ENCODE results near the gene TICAM2. TPM values are rescaled to one million over a fixed set of nuclear protein-coding genes. Genes with fewer than 3 reads are reported as not detected.
A peak's percentile ranks its signal among the peaks of the same experiment; 100 is the strongest.

The TICAM2 gene
- total and polyA plus RNA-seq, 7 experiments from 2014 or later = 0.14 to 3.7 (median 1.8) TPM

DNA sequence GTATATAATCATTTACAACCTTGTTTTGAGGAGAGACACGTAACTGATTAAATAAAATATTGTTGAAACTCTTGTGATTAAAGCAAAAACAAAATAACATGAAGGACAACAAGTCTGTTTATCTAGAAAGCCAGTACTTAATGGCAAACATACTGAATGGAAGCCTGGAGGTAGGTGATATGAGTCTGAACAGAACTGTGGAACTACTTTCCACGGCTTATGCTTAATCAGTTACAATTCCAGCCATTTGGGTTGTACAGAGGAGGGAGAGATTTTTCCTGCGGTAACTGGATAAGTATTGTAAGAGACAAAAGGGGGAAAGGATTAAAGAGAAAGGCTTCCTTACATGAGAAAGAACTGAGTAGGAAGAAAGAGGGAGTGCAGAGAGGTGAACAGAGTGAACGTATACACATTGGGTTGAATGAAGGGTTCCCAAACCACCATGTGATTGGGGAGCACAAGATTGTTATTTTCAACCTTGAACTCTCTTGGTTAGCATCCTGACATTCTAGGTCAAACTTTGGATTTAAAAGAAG, 19.2 kb upstream of the TICAM2 start:
- H3K27me3 ChIP-seq (ENCODE audit: control insufficient read depth in 2 of 2, insufficient read depth in 2 of 2, low read length in 2 of 2) = no peaks in the 10 kb centered on the region
- no peak overlapping the region for H3K4me3 ChIP-seq (ENCODE audit: low read length)
- ChIA-PET POLR2A (no interaction called here), CTCF (no interaction called here)
- no peak for DNase-seq
- peaks cover 0 to 25% (median 7%) of the 10 kb centered on the region in 5 donors for H3K36me3 Mint-ChIP-seq
- no peaks in the 10 kb centered on the region for H3K27me3 Mint-ChIP-seq
- H3K9me3 ChIP-seq (ENCODE audit: control insufficient read depth in 2 of 3, low read length in 3 of 3) = no peaks in the 10 kb centered on the region
- peaks cover 9 to 36% (median 19%) of the 10 kb centered on the region in 3 experiments for H3K36me3 ChIP-seq (ENCODE audit: control insufficient read depth in 2 of 3, insufficient read depth in 3 of 3, low read length in 3 of 3)
- H3K9me3 Mint-ChIP-seq = no peaks in the 10 kb centered on the region
- ATAC-seq = no peak
- peaks cover 11 to 39% (median 23%) of the 10 kb centered on the region in 7 donors for H3K4me1 Mint-ChIP-seq
- intact Hi-C loops (cut with micrococcal nuclease) = no loop called here
- no peak overlapping the region for H3K27ac ChIP-seq (ENCODE audit: low read depth, low read length)
- peak overlapping the region in 2 of 10 donors; percentile 3 to 36 for H3K4me3 Mint-ChIP-seq
- peaks cover 20 to 29% of the 10 kb centered on the region in 2 donors for H3K4me1 ChIP-seq (ENCODE audit: control insufficient read depth in 2 of 2, insufficient read depth in 2 of 2, low read length in 2 of 2)
- peak overlapping the region in 6 of 9 donors; percentile 10 to 65 (median 32) for H3K27ac Mint-ChIP-seq

DNA sequence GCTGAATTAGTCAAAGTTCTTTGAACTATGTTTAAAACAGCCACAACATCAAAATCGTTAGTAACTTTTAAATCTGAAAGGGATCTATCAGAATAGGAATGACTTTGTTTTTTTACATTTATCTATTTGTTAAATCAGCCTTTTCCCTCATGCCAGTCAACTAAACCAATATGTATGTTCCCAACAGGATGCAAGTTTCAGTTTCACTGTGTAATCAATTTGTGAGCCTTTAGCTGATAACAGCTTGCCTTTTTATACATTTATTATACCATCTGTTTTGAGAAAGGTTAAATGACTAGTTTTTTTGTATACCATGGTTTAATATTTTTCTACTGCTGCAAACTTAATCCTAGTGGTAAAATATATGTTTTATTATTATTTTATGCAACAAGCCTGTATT, 14.6 kb upstream of the TICAM2 start:
- H3K4me3 ChIP-seq (ENCODE audit: low read length) = no peak overlapping the region
- intact Hi-C loops (cut with micrococcal nuclease) = loop anchor here in 1 of 2 donors (1.0 kb wide), 1 partner anchor 7 kb away; no protein-coding TSS in a partner anchor
- DNase-seq (no peak), ATAC-seq (no peak)
- H3K27ac ChIP-seq (ENCODE audit: low read depth, low read length) = no peak overlapping the region
- H3K9me3 ChIP-seq (ENCODE audit: control insufficient read depth in 2 of 3, low read length in 3 of 3) = no peaks in the 10 kb centered on the region
- no peaks in the 10 kb centered on the region for H3K4me1 ChIP-seq (ENCODE audit: control insufficient read depth in 2 of 2, insufficient read depth in 2 of 2, low read length in 2 of 2)
- H3K36me3 ChIP-seq (ENCODE audit: control insufficient read depth in 2 of 3, insufficient read depth in 3 of 3, low read length in 3 of 3) = peaks cover 10 to 37% (median 19%) of the 10 kb centered on the region in 3 experiments
- H3K4me3 Mint-ChIP-seq = no peak overlapping the region
- no peaks in the 10 kb centered on the region for H3K27me3 Mint-ChIP-seq
- H3K9me3 Mint-ChIP-seq = no peaks in the 10 kb centered on the region
- H3K4me1 Mint-ChIP-seq = peaks cover 3 to 40% (median 28%) of the 10 kb centered on the region in 7 donors
- peak overlapping the region in 4 of 9 donors; percentile 3 to 29 (median 23) for H3K27ac Mint-ChIP-seq
- ChIA-PET POLR2A (interaction anchor here (3.4 kb wide), 1 partner anchor 9 kb away, joined by 13 read pairs; the partner anchor contains the start of gene TMED7), CTCF (no interaction called here)
- H3K36me3 Mint-ChIP-seq = peaks cover 0 to 43% (median 13%) of the 10 kb centered on the region in 5 donors
- no peaks in the 10 kb centered on the region for H3K27me3 ChIP-seq (ENCODE audit: control insufficient read depth in 2 of 2, insufficient read depth in 2 of 2, low read length in 2 of 2)

DNA sequence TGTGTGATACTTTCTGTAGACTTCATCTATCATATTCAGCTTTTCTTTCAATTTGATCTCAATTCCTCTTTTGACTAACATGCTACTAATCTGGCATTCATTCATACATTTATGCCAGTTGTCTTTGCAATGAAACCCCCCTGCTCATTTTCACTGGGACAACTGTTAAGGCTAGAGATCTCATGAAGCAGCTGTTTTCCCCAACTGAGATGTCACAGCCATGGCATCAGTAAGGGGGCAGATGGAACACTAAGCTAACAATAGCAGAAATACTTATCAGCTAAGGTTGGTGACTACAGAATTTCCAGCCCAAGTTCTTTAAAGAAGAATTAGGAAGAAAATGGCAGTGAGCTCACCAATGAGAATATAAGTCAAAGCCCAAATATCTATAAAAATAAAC, 14.2 kb upstream of the TICAM2 start:
- intact Hi-C loops (cut with micrococcal nuclease) = loop anchor here in 1 of 2 donors (1.0 kb wide), 1 partner anchor 8 kb away; no protein-coding TSS in a partner anchor
- Histone ChIP-seq H3K9me3 (ENCODE audit: control insufficient read depth in 2 of 3, low read length in 3 of 3) (no peaks in the 10 kb centered on the region), H3K4me3 (ENCODE audit: low read length) (no peak overlapping the region), H3K4me1 (ENCODE audit: control insufficient read depth in 2 of 2, insufficient read depth in 2 of 2, low read length in 2 of 2) (no peaks in the 10 kb centered on the region), H3K27me3 (ENCODE audit: control insufficient read depth in 2 of 2, insufficient read depth in 2 of 2, low read length in 2 of 2) (no peaks in the 10 kb centered on the region), H3K36me3 (ENCODE audit: control insufficient read depth in 2 of 3, insufficient read depth in 3 of 3, low read length in 3 of 3) (peaks cover 10 to 35% (median 19%) of the 10 kb centered on the region in 3 experiments), H3K27ac (ENCODE audit: low read depth, low read length) (no peak overlapping the region)
- Mint-ChIP-seq H3K9me3 (no peaks in the 10 kb centered on the region), H3K27ac (peak overlapping the region in 4 of 9 donors; percentile 3 to 29 (median 23)), H3K27me3 (no peaks in the 10 kb centered on the region), H3K36me3 (peaks cover 0 to 43% (median 13%) of the 10 kb centered on the region in 5 donors), H3K4me1 (peaks cover 2 to 39% (median 26%) of the 10 kb centered on the region in 7 donors), H3K4me3 (no peak overlapping the region)
- POLR2A ChIA-PET = interaction anchor here (1.1 to 3.4 kb wide), 2 partner anchors 9 to 18 kb away, joined by 3 to 13 read pairs; partner anchors contain the start of gene TMED7
- ATAC-seq = no peak
- CTCF ChIA-PET = interaction anchor here (0.6 kb wide), 1 partner anchor 20 kb away, joined by 3 read pairs; no protein-coding TSS in a partner anchor
- no peak for DNase-seq

DNA sequence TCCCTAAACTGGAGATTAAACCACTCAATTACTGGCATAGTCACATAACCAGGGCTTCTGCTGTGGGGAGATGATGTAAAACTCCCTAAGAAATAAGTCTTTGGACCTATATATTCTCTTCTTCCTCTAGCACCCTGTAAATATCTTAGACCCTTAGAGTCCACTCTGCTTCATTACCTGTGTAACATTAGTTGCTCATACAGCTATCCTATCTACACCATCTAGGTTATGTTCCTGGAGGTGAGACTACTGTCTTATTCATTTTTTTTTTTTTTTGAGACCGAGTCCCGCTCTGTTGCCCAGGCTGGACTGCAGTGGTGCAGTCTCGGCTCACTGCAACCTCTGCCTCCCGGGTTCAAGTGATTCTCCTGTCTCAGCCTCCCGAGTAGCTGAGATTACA, 9.6 kb upstream of the TICAM2 start:
- H3K36me3 Mint-ChIP-seq = peaks cover 0 to 25% (median 9%) of the 10 kb centered on the region in 5 donors
- peak overlapping the region in 4 of 9 donors; percentile 1 to 79 (median 38) for H3K27ac Mint-ChIP-seq
- ChIA-PET CTCF (interaction anchor here (0.6 kb wide), 1 partner anchor 9 kb away, joined by 3 read pairs; the partner anchor contains the start of gene TICAM2), POLR2A (interaction anchor here (0.9 to 1.1 kb wide), 2 partner anchors 11 to 13 kb away, joined by 3 read pairs; no protein-coding TSS in a partner anchor)
- Histone ChIP-seq H3K27ac (ENCODE audit: low read depth, low read length) (no peak overlapping the region), H3K27me3 (ENCODE audit: control insufficient read depth in 2 of 2, insufficient read depth in 2 of 2, low read length in 2 of 2) (no peaks in the 10 kb centered on the region), H3K4me3 (ENCODE audit: low read length) (no peak overlapping the region), H3K4me1 (ENCODE audit: control insufficient read depth in 2 of 2, insufficient read depth in 2 of 2, low read length in 2 of 2) (no peaks in the 10 kb centered on the region), H3K36me3 (ENCODE audit: control insufficient read depth in 2 of 3, insufficient read depth in 3 of 3, low read length in 3 of 3) (peaks cover 0 to 5% (median 3%) of the 10 kb centered on the region in 3 experiments), H3K9me3 (ENCODE audit: control insufficient read depth in 2 of 3, low read length in 3 of 3) (no peaks in the 10 kb centered on the region)
- DNase-seq = no peak
- intact Hi-C loops (cut with micrococcal nuclease) = no loop called here
- no peak overlapping the region for H3K4me3 Mint-ChIP-seq
- no peak for ATAC-seq
- H3K27me3 Mint-ChIP-seq = no peaks in the 10 kb centered on the region
- peaks cover 1 to 48% (median 28%) of the 10 kb centered on the region in 7 donors for H3K4me1 Mint-ChIP-seq
- H3K9me3 Mint-ChIP-seq = no peaks in the 10 kb centered on the region

DNA sequence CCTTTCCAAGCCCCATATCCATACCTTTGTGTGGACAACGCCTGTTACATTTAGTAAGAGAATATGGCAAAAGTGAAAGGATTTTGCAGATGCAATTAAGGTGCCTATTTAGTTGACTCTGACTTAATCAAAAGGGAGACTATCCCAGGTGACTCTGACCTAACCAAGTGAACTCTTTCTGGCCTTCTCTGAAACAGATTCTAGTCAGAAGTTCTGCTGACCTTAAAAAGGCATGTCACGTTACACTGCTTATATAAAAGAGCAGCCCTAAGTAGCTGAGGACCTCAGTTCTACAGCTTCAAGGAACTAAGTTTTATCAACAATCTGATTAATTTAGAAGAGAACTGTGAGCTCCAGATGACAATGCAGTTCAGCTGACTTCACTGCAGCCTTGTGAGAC, 5.7 kb upstream of the TICAM2 start:
- no peak overlapping the region for H3K27ac ChIP-seq (ENCODE audit: low read depth, low read length)
- peaks cover 0 to 23% (median 0%) of the 10 kb centered on the region in 5 donors for H3K36me3 Mint-ChIP-seq
- POLR2A ChIA-PET = interaction anchor here (1.5 kb wide), 1 partner anchor 233 kb away, joined by 5 read pairs; the partner anchor contains the start of genes AP3S1 and ATG12

DNA sequence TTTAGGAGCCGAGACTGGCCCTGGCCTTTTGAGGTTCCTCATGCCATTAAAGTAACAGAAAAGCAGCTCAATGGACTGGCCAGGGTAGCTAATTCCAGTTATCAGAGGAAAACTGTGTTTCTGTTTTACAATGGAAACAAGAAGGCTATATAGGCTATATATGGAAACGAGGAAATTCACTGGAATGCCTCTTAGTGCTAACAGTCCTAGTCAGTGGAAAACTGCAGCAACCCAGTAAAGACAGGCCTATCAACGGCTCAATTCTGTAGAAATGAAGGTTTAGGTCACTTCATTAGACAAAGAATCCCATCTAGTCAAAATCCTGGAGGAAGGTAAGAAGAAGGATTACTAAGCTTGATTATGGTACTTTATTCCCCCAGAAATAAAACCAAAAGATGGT, 3.2 kb upstream of the TICAM2 start:
- H3K4me1 ChIP-seq (ENCODE audit: control insufficient read depth in 2 of 2, insufficient read depth in 2 of 2, low read length in 2 of 2) = no peaks in the 10 kb centered on the region
- no peak overlapping the region for H3K4me3 ChIP-seq (ENCODE audit: low read length)
- DNase-seq (no peak), ATAC-seq (no peak)
- intact Hi-C loops (cut with micrococcal nuclease) = no loop called here
- no peak overlapping the region for H3K27ac ChIP-seq (ENCODE audit: low read depth, low read length)
- H3K4me3 Mint-ChIP-seq = no peak overlapping the region
- H3K9me3 Mint-ChIP-seq = no peaks in the 10 kb centered on the region
- H3K9me3 ChIP-seq (ENCODE audit: control insufficient read depth in 2 of 3, low read length in 3 of 3) = no peaks in the 10 kb centered on the region
- no peaks in the 10 kb centered on the region for H3K27me3 Mint-ChIP-seq
- POLR2A ChIA-PET = no interaction called here
- H3K27ac Mint-ChIP-seq = peak overlapping the region in 3 of 9 donors; percentile 9 to 42 (median 18)
- H3K27me3 ChIP-seq (ENCODE audit: control insufficient read depth in 2 of 2, insufficient read depth in 2 of 2, low read length in 2 of 2) = no peaks in the 10 kb centered on the region
- H3K4me1 Mint-ChIP-seq = peaks cover 9 to 43% (median 34%) of the 10 kb centered on the region in 7 donors
- no peaks in the 10 kb centered on the region for H3K36me3 ChIP-seq (ENCODE audit: control insufficient read depth in 2 of 3, insufficient read depth in 3 of 3, low read length in 3 of 3)
- CTCF ChIA-PET = interaction anchor here (0.9 kb wide), 1 partner anchor 227 kb away, joined by 3 read pairs; no protein-coding TSS in a partner anchor
- H3K36me3 Mint-ChIP-seq = peaks cover 0 to 24% (median 0%) of the 10 kb centered on the region in 5 donors

More for the DNA sequence above, 5.7 kb upstream of the TICAM2 start:
- no peaks in the 10 kb centered on the region for H3K9me3 Mint-ChIP-seq
- no peaks in the 10 kb centered on the region for H3K27me3 ChIP-seq (ENCODE audit: control insufficient read depth in 2 of 2, insufficient read depth in 2 of 2, low read length in 2 of 2)
- no peaks in the 10 kb centered on the region for H3K9me3 ChIP-seq (ENCODE audit: control insufficient read depth in 2 of 3, low read length in 3 of 3)
- H3K4me3 ChIP-seq (ENCODE audit: low read length) = no peak overlapping the region
- peaks cover 8 to 46% (median 27%) of the 10 kb centered on the region in 7 donors for H3K4me1 Mint-ChIP-seq
- intact Hi-C loops (cut with micrococcal nuclease) = no loop called here
- CTCF ChIA-PET = interaction anchor here (1.0 kb wide), 1 partner anchor 16 kb away, joined by 3 read pairs; no protein-coding TSS in a partner anchor
- H3K36me3 ChIP-seq (ENCODE audit: control insufficient read depth in 2 of 3, insufficient read depth in 3 of 3, low read length in 3 of 3) = no peaks in the 10 kb centered on the region
- ATAC-seq = no peak
- H3K4me1 ChIP-seq (ENCODE audit: control insufficient read depth in 2 of 2, insufficient read depth in 2 of 2, low read length in 2 of 2) = no peaks in the 10 kb centered on the region
- H3K27ac Mint-ChIP-seq = peak overlapping the region in 5 of 9 donors; percentile 5 to 59 (median 12)
- no peaks in the 10 kb centered on the region for H3K27me3 Mint-ChIP-seq
- no peak for DNase-seq
- H3K4me3 Mint-ChIP-seq = no peak overlapping the region
